Measurements from ENCODE around the gene TXNL4A. TPM values are rescaled to one million over a fixed set of nuclear protein-coding genes. Genes with fewer than 3 reads are reported as not detected.
"Not testable (repeated sequence)": the region's sequence is repeated elsewhere in the genome, so short reads cannot be mapped to it uniquely, and the experiment has no call there.

The TXNL4A gene
- total RNA-seq, 2 donors from 2014 or later: 65.8 to 79.0 TPM

DNA sequence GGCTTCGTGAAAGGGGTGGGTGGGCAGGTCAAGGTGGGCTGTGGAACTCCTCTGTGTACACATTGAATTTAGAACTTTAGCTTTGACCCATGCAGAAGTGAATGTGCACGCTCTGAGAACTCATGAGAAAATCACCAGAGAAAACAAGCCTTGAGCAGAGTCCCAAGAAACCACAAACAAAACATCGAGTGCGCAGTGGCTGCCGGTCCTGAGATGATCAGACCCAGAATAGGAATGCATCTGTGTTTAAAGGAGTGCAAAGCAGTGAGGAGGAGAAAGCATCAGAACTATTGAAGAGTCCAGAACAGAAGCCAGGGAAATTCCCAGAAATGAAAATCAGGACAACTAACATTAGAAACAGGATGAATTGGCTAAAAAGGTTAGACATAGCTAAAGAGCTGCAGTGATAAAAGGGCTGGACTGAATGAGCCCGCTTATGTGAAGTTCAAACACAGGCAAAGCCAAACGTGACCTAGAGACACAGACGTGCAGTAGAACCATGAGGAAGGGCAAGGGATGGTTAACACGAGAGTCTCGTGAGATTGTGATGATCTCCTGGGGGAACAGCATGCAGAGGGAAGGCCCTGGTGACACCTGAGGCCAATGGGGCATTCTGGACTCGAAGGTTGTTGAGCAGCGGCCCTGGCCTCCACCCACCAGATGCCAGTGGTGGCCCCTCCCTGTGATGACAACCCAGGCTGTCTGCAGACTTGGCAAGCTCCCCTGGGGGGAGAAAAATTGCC is 16.4 kb upstream of the TXNL4A start:
- intact Hi-C loops (cut with DNase I): no loop called here
- DNase-seq (ENCODE audit: low spot score): no peak

DNA sequence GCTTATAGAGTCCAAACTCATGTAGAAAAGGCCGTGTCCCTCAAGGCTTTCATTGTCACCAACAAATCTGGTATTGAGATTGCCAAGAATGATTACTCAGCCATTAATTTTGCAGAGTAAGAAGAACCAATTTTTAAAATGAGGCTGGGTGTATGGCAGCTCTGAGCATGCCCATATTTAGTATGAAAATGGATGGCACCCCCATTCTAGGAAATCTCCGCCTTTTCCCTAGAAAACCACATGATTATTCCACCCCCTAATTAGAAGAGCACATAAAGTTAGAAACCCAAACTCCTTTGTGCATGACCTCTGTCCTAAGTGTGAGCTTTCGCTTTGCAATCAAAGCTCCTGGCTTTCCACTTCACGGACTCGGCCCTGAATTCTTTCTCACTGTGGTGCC is 14.1 kb upstream of the TXNL4A start:
- DNase-seq (ENCODE audit: low spot score): no peak
- intact Hi-C loops (cut with DNase I): no loop called here

DNA sequence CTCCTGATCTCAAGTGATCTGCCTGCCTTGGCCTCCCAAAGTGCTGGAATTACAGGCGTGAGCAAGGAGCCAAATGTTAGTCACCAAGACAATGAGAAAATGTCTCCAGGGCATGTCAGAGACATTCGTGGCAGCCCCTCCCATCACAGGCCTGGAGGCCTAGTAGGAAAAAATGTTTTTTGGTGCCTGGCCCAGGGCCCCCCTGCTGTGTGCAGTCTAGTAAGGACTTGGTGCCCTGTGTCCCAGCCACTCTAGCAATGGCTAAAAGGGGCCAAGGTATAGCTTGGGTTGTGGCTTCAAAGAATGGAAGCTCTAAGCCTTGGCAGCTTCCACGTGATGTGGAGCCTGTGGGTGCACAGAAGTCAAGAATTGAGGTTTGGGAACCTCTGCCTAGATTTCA is 12.5 kb upstream of the TXNL4A start:
- intact Hi-C loops (cut with DNase I): no loop called here
- DNase-seq (ENCODE audit: low spot score): no peak

DNA sequence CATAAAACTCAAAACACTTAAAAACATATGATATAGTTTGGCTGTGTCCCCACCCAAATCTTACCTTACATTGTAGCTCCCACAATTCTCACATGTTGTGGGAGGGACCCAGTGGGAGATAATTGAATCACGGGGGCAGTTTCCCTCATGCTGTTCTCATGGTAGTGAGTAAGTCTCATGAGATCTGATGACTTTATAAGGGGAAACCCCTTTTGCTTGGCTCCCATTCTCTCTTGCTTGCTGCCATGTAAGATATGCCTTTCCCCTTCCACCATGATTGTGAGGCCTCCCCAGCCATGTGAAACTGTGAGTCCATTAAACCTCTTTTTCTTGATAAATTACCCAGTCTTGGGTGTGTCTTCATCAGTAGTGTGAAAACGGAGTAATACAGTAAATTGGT is 11.3 kb upstream of the TXNL4A start:
- DNase-seq (ENCODE audit: low spot score); intact Hi-C loops (cut with DNase I): not testable (repeated sequence)

DNA sequence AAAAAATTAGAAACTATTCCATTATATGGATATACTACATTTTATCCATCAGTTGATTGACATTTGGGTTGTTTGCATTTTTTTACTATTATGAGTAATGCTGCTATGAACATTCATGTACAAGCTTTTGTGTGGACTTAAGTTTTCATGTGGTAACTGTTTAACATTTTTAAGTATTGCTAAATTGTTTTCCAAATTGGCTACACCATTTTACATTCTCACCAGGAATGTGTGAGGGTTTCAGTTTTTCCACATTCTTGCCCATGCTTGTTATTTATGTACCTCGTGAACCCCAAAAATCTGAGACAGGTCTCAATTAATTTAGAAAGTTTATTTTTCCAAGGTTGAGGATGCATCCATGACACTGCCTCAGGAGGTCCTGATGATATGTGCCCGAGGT is 3.1 kb upstream of the TXNL4A start:
- intact Hi-C loops (cut with DNase I): no loop called here
- DNase-seq (ENCODE audit: low spot score): no peak

DNA sequence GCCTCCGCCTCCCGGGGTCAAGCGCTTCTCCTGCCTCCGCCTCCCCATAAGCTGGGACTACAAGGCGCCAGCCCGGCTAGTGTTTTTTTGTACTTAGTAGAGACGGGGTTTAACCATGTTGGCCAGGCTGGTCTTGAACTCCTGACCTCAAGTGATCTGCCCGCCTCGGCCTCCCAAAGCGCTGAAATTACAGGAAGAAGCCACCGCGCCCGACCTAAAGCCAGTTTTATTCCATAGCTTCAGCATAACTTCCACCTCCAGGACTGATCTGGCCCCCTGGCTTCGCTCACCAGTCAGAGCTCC is 783 bp upstream of the TXNL4A start:
- intact Hi-C loops (cut with DNase I): no loop called here
- DNase-seq (ENCODE audit: low spot score): no peak

DNA sequence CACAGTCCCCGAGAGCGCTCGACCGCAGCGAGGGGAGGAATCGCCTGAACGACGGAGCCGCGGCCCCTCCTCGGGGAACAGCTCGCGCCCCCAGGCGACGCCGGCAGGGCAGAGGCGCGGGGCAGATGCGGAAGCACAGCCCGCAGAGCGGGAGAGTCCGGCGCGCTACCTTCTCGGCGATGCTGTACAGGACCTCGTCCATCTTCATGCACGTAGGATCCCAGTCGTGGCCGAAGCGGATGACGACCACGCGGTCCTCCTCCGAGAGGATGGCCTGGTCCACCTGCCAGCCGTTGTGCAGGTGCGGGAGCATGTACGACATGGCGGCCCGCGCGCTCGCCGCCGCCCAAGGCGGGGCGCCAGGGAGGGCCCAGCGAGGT is 302 bp downstream of the TXNL4A start:
- intact Hi-C loops (cut with DNase I): no loop called here
- peak; percentile 88 for DNase-seq (ENCODE audit: low spot score)

DNA sequence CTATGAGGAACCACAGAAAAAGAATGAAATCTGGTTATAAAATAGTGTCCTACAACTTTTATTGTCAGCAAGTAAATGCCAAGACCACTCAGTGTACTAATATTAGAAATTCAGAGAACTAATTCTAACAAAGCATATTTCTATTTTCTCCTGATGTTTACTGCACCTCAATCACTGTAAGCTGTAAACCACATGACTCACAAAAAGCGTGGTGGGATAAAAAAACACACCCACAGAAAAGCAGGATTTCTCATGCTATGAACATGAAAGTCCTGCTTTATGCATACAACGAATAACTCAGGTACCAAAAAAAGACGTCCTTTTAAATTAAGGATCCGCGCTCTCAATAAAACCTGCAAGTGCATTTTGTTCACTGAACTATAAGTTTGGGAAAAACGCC is 797 bp downstream of the TXNL4A start:
- DNase-seq (ENCODE audit: low spot score): no peak
- intact Hi-C loops (cut with DNase I): no loop called here

DNA sequence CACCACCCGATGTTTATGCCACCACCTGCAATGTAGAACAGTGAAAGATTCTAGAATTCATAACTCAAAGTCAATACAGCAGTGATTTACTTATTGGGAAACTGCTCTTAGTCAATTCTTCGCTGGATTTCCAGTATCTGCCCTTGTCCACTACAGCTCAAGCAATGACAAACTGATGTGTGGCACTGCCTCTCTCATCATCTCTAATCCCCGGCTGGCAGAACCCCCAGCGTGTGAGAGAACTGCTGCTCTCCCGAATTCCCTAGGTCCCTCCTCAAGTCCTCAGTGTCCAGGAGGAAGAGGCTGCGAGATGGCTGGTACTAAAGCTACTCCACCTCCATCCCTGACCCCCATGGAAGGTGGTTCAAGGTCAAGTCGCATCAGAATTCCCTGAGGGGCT is 1.6 kb downstream of the TXNL4A start:
- intact Hi-C loops (cut with DNase I): no loop called here
- DNase-seq (ENCODE audit: low spot score): no peak

DNA sequence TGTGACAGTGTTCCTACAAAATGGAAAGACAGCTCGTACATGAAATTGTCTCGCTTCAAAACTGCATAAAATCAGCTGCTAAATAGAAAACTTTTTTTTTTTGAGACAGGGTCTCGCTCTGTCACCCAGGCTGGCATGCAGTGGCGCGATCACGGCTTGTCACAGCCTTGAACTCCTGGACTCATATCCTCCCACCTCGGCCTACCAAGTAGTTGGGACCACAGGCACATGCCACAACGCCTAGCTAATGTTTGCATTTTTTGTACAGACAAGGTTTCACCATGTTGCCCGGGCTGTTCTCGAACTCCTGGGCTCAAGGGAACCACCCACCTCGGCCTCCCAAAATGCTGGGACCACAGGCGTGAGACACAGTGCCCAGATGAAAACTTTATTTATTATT is 3.2 kb downstream of the TXNL4A start:
- no peak for DNase-seq (ENCODE audit: low spot score)
- intact Hi-C loops (cut with DNase I): no loop called here

DNA sequence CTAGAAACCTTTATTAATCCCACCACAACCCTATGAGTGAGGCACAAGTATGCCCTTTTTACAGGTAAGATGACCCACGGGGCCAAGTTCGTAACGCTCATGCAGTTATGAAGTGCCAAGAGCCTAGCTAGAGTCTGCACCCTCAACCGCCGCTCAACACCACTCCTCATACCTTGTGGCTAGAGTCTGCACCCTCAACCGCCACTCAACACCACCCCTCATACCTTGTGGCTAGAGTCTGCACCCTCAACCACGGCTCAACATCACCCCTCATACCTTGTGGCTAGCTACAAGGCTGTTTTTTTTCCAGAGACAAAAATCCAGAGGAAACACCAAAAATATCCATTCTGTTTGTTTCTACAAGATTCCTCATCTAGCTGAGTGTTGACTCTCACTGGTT is 4.6 kb downstream of the TXNL4A start:
- intact Hi-C loops (cut with DNase I): no loop called here
- no peak for DNase-seq (ENCODE audit: low spot score)

DNA sequence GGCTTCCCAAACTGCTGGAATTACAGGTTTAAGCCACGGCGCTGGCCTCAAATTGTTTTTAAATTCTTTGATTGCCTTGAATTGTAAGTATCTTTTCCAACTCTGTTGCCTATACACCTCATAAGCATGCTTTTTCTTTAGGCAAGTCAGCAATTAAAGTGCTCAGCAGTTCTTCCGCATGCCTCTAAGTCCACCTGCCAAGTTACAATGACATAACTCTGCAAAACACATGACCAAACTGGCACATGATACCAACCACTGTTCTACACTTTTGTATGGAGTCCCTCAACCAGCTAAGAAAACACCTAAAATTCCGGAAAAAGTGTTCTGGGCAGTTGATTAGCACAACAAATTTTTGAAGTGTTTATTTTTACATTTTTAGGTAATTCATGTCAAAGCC is 5.1 kb downstream of the TXNL4A start:
- intact Hi-C loops (cut with DNase I): no loop called here
- DNase-seq (ENCODE audit: low spot score): no peak

DNA sequence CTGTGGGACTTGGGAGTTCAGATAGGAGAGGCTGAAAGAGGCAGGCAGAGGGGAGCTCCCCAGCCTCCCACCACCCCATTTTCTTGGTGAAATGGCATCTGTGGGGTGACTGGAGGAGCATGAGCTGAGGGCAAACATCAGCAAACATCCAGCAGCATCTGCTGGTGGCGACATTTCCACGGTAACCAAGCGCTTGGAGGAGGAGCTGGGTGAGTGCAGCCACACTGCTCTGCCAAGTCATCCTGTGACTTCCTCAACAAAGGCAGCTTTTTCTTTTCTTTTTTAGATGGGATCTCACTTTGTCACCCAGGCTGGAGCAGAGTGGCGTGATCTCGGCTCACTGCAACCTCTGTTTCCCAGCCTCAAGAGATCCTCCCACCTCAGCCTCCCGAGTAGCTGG is 5.6 kb downstream of the TXNL4A start:
- DNase-seq (ENCODE audit: low spot score): no peak
- intact Hi-C loops (cut with DNase I): no loop called here

DNA sequence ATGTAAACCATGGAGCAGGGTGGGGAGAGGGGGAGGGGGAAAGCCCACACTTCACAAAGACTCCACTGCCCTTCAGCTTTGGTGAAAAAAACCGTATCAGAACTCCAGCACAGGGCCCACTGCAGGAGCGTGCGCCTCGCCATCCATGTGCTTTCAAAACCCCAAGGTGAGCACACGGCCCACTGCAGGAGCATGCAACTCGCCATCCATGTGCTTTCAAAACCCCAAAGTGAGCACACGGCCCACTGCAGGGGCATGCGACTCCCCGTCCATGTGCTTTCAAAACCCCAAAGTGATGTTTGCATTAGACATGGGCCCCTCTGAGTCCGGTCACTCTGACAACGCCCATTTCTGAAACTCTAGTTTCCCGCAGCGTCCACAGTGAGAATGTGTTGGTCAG is 7.8 kb downstream of the TXNL4A start:
- intact Hi-C loops (cut with DNase I): no loop called here
- DNase-seq (ENCODE audit: low spot score): no peak

DNA sequence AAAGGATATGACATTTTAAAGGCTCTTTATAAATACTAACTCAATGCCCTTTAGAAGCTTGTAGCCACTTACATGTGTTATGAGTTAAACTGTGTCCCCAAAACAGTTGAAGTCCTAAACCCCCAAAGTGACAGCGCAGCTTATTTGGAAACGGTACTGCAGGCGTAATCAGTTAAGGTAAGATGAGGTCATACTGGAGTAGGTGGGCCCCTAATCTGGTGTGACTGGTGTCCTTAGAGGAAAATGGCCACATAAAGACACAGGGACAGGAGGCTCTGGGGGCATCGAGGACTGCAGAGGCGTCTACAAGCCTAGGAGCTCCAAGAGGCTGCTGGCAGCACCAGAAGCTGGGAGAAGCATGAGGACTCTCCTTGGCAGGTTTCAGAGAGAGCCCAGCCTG is 8.5 kb downstream of the TXNL4A start:
- no peak for DNase-seq (ENCODE audit: low spot score)

DNA sequence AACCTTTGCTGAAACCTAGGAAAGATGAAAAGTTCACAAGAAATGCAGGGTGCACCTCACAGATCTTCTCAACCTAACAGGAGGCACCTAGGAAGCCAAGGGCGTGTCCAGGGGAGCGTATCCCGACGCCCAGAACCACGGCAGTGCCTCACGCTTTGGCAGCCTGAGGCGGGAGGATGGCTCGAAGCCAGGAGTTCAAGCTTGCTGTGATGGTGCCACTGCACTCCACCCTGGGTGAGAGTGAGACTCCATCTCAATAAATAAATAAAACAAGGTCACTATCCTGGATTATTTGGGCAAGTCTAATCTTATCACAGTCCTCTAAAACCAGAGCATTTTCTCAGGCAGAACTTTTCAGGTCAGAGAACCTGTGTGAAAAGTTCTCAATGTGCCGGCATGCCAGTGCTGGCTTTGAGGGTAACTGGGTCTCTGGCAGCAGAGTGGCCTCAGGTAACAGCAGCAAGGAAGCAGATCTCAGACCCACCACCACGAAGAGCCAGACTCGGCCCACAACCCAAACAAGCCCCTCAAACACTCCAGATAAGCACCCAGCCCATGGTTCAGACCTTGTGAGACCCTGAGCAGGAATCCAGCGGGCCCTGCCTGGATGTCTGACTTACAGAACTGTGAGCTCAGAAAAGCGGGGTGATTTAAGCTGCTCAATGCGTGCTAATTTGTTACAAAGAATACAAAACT is 12.2 kb downstream of the TXNL4A start:
- DNase-seq (ENCODE audit: low spot score): peak; percentile 67
- intact Hi-C loops (cut with DNase I): no loop called here

More for the DNA sequence above, 8.5 kb downstream of the TXNL4A start:
- intact Hi-C loops (cut with DNase I): no loop called here

DNA sequence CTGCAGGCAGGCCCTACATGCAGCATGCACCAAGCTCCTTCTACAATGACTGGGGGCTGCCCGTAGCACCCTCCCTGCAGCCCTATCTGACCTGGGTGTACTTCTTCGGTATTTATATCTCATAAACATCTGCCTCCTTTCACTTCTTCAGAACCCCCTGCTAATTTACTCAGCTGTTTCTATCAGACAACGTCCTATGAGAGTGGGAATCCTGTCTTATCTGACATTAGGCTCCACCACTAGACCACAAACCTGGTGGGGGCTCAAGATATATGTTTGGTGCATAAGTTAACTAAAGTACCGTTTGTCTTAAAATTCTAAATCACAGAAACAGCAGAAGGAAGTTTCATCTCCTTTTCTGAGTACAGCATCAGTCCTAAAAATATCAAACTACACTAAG is 13.3 kb downstream of the TXNL4A start:
- intact Hi-C loops (cut with DNase I): no loop called here
- peak; percentile 45 for DNase-seq (ENCODE audit: low spot score)

DNA sequence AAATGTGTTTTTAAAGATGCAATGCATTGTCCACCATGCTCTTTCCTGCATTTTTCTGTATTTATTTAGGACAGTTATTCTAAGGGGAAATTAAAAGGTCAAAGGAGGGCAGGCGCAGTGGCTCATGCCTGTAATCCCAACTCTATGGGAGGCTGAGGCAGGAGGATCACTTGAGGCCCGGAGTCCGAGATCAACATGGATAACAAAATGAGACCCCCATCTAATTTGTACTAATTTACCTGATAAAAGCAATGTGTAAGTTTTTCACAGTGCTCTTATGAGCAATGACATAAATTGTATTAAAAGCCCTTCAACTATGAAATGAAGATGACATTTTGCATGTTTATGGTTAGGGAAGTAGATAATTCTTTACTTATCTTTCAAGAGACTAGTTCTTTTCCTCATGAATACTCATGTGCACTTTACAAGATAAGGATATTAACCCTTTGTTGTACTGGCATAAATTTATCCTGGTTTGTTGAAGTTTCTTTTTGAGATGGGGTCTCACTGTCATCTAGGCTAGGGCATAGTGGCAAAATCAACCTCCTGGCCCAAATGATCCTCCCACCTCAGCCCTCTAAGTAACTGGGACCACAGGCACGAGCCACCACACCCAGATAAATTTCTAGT is 14.2 kb downstream of the TXNL4A start:
- peak; percentile 3 for DNase-seq (ENCODE audit: low spot score)
- intact Hi-C loops (cut with DNase I): no loop called here

DNA sequence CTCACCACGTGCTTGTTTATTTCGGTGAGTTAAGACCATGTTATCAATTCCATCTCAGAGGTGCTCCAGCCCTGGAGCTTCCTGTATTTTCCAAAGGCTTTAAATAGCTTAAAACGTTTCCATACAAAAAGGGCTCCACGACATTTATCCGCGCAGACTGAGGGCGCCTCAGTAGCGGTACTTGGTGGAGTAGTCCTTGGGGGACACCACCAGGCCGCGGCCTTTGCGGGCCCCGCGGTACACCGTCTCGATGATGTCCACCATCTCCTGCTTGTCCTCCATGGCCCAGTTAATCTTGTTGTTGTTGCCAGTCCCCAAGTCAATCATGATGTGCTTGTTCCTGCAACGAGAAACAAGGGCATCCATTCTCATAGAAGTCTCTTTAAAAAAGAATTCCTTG is 14.8 kb downstream of the TXNL4A start:
- intact Hi-C loops (cut with DNase I): no loop called here
- DNase-seq (ENCODE audit: low spot score): peak; percentile 41

DNA sequence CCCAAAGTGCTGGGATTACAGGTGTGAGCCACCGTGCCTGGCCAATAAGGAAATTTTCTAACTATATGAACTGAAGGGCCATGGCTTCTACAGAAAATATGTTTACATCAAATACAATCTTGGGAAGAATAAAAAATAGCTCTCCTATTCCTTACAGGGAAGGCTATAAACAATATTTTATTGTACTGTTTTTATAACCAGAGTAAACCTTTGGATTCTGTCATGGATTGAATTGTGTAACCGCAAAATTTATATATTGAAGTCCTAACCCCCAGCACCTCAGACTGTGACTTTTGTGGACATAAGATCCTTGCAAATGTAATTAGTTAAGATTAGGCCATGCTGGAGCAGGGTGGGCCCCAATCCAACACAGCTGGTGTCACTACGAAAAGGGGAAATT is 15.6 kb downstream of the TXNL4A start:
- DNase-seq (ENCODE audit: low spot score): no peak
- intact Hi-C loops (cut with DNase I): no loop called here

DNA sequence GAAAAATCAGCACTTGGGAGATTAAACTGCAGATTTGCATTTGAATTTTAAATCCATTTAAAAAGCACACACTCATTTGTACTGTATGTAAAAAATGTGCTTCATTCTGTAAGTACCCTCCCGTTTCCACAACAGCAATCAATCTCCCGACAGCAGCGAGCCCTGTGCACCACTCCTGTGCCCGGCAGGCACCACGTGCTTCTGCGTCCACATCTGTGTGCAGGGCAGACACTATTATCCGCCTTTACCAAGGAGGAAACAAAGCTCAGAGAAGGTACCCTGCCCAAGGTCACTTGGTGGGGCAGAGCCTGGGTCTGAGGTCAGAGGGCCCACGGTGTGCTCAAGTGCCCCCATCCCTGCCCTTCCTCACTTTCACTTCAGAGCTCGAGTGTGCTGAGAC is 16.4 kb downstream of the TXNL4A start:
- peak; percentile 47 for DNase-seq (ENCODE audit: low spot score)
- intact Hi-C loops (cut with DNase I): no loop called here
